ENCODE data around the gene HSPB6. TPM values are rescaled to one million over a fixed set of nuclear protein-coding genes. Genes with fewer than 3 reads are reported as not detected.

HSPB6 gene
- total and polyA plus RNA-seq, 8 donors: 3.4 to 59.8 (median 14.8) TPM

- ATAC-seq (no peak), DNase-seq (no peak), FAIRE-seq (no peak)
- H3K4me1 ChIP-seq: no peaks in the 10 kb centered on the region
- no peaks in the 10 kb centered on the region for H3K36me3 ChIP-seq
- no peak for TF ChIP-seq CTCF (IDR thresholded peaks at IDR 0.05)
- no peak overlapping the region for H3K4me3 ChIP-seq
- 85 to 90% methylated on average over 7 to 9 of the region's 9 CpGs for WGBS, 2 donors
- H3K27ac ChIP-seq: no peak overlapping the region
- intact Hi-C loops (cut with DNase I): no loop called here
- H3K9me3 ChIP-seq: no peaks in the 10 kb centered on the region
- H3K27me3 ChIP-seq: no peaks in the 10 kb centered on the region
Observed at GRCh38 chr19:35781650-35782049, 24.8 kb upstream of the HSPB6 start.

GRCh38 chr19:35780717-35781116 is 23.9 kb upstream of the HSPB6 start:
- TF ChIP-seq CTCF (IDR thresholded peaks at IDR 0.05): no peak
- H3K27ac ChIP-seq: no peak overlapping the region
- H3K36me3 ChIP-seq: no peaks in the 10 kb centered on the region
- intact Hi-C loops (cut with DNase I): no loop called here
- no peak for ATAC-seq
- no peaks in the 10 kb centered on the region for H3K4me1 ChIP-seq
- no peaks in the 10 kb centered on the region for H3K9me3 ChIP-seq
- no peaks in the 10 kb centered on the region for H3K27me3 ChIP-seq
- no peak overlapping the region for H3K4me3 ChIP-seq
- no peak for FAIRE-seq
- 95 to 97% methylated on average over 20 of the region's 20 CpGs for WGBS, 2 donors
- no peak for DNase-seq

GRCh38 chr19:35780058-35780457 is 23.2 kb upstream of the HSPB6 start:
- no peak for ATAC-seq
- H3K4me3 ChIP-seq: no peak overlapping the region
- no peaks in the 10 kb centered on the region for H3K27me3 ChIP-seq

GRCh38 chr19:35779033-35779432 is 22.2 kb upstream of the HSPB6 start:
- H3K4me1 ChIP-seq: no peaks in the 10 kb centered on the region
- no peak for TF ChIP-seq CTCF (IDR thresholded peaks at IDR 0.05)
- no peak overlapping the region for H3K27ac ChIP-seq
- DNase-seq (no peak), FAIRE-seq (no peak), ATAC-seq (no peak)
- 89 to 93% methylated on average over 8 of the region's 8 CpGs for WGBS, 2 donors
- H3K4me3 ChIP-seq: no peak overlapping the region
- no peaks in the 10 kb centered on the region for H3K27me3 ChIP-seq
- intact Hi-C loops (cut with DNase I): no loop called here
- H3K9me3 ChIP-seq: no peaks in the 10 kb centered on the region
- H3K36me3 ChIP-seq: no peaks in the 10 kb centered on the region

More at GRCh38 chr19:35780058-35780457, 23.2 kb upstream of the HSPB6 start:
- Histone ChIP-seq H3K9me3 (no peaks in the 10 kb centered on the region), H3K36me3 (no peaks in the 10 kb centered on the region), H3K4me1 (no peaks in the 10 kb centered on the region), H3K27ac (no peak overlapping the region)
- no peak for TF ChIP-seq CTCF (IDR thresholded peaks at IDR 0.05)
- FAIRE-seq (no peak), DNase-seq (no peak)
- WGBS, 2 donors: 94 to 95% methylated on average over 16 of the region's 16 CpGs
- intact Hi-C loops (cut with DNase I): no loop called here

GRCh38 chr19:35777961-35778360 is 21.1 kb upstream of the HSPB6 start:
- TF ChIP-seq CTCF (IDR thresholded peaks at IDR 0.05): no peak
- Histone ChIP-seq H3K4me3 (no peak overlapping the region), H3K4me1 (no peaks in the 10 kb centered on the region), H3K27ac (no peak overlapping the region), H3K9me3 (no peaks in the 10 kb centered on the region), H3K27me3 (no peaks in the 10 kb centered on the region), H3K36me3 (no peaks in the 10 kb centered on the region)
- WGBS, 2 donors: 87 to 94% methylated on average over 7 of the region's 7 CpGs
- intact Hi-C loops (cut with DNase I): no loop called here
- no peak for FAIRE-seq
- ATAC-seq: no peak
- no peak for DNase-seq
